K562 (cell line): Measurements from ENCODE around the gene CCDC158. TPM values are rescaled to one million over a fixed set of nuclear protein-coding genes. Genes with fewer than 3 reads are reported as not detected.

Experiments
- CAMTA2 ChIP-seq: fragments of 250-450 bp; sonication (Bioruptor Pico); conservative IDR thresholded peaks from 2 replicates; pipeline ENCODE4 v1.5.1; 2022
- E2F1 ChIP-seq: sonication (generic); formaldehyde crosslinking; IDR thresholded peaks from 2 replicates; pipeline ENCODE4 v1.8.1; 2023; ENCODE audit warnings: mild to moderate bottlenecking, missing genetic modification reagents, moderate library complexity
- HSF4 ChIP-seq: fragments of 250-450 bp; sonication (Bioruptor Pico); IDR thresholded peaks from 2 replicates; pipeline ENCODE4 v2.1.2; 2022; ENCODE audit warnings: mild to moderate bottlenecking, moderate library complexity, borderline replicate concordance
- KDM5B ChIP-seq: fragments of 200-600 bp; sonication (generic); IDR thresholded peaks from 2 replicates; pipeline ENCODE4 v1.6.1; 2012; ENCODE audit warnings: low read depth, mild to moderate bottlenecking, moderate library complexity, low read length, control low read depth, inconsistent platforms; ENCODE audit not compliant: insufficient replicate concordance
- MEF2D ChIP-seq: conservative IDR thresholded peaks from 2 replicates; pipeline ENCODE4 v1.6.1; 2016; ENCODE audit warnings: low read depth, missing genetic modification characterization, missing compliant biosample characterization
- MGA ChIP-seq: fragments of 450-650 bp; IDR thresholded peaks from 2 replicates; pipeline ENCODE4 v1.6.1; 2016; ENCODE audit warnings: mild to moderate bottlenecking, moderate library complexity
- NUFIP1 ChIP-seq: fragments of 450-650 bp; IDR thresholded peaks from 2 replicates; pipeline ENCODE4 v1.6.1; 2018; ENCODE audit not compliant: partially characterized antibody
- POLR2AphosphoS2 ChIP-seq: IDR thresholded peaks from 2 replicates; pipeline ENCODE4 v1.6.1; 2012; ENCODE audit warnings: low read length, improper control_type of control experiment
- ZBTB49 ChIP-seq: sonication (generic); formaldehyde crosslinking; IDR thresholded peaks from 2 replicates; pipeline ENCODE4 v1.8.0; 2022; ENCODE audit warnings: missing genetic modification reagents, mild to moderate bottlenecking, borderline replicate concordance
- ZNF175 ChIP-seq: fragments of 200-800 bp; sonication (Bioruptor generic); IDR thresholded peaks from 2 replicates; pipeline ENCODE4 v1.6.1; 2016; ENCODE audit warnings: low read depth, mild to moderate bottlenecking, missing genetic modification characterization, missing compliant biosample characterization
- ZNF24 ChIP-seq: fragments of 450-650 bp; IDR thresholded peaks from 2 replicates; pipeline ENCODE4 v1.6.1; 2016
- ZNF408 ChIP-seq: fragments of 250-450 bp; sonication (Bioruptor Pico); IDR thresholded peaks from 2 replicates; pipeline ENCODE4 v1.4.0; 2020; ENCODE audit warnings: low read depth, mild to moderate bottlenecking, moderate library complexity
- ZSCAN29 ChIP-seq: fragments of 450-650 bp; IDR thresholded peaks from 2 replicates; pipeline ENCODE4 v1.6.1; 2017
- polyA plus RNA-seq, 8 experiments: library from polyadenylated mRNA; depleted of rRNA in 4 of 8; stranded (reverse) in 5 of 8; unstranded in 3 of 8; fragments of >200 nt; fragmentation: Nextera tagmentation in 2 of 8; fragmentation: Illumina TruSeq in 1 of 8; extraction: Ambion mirVana in 2 of 8; extraction: Trizol in 1 of 8; gene quantifications; 2 replicates each; pipeline versions ENCODE4 v1.2.1 to v1.2.3, GENCODE V29; 2011 to 2014; ENCODE audit warnings: inconsistent platforms in 1 of 8, missing spikeins in 1 of 8
- total RNA-seq, 7 experiments: library from RNA; depleted of rRNA in 6 of 7; stranded (reverse); fragments of >200 nt in 6 of 7; fragmentation: Illumina TruSeq in 2 of 7; extraction: Trizol in 2 of 7; gene quantifications; 2 replicates each; pipeline versions ENCODE4 v1.2.1 to v1.2.3, GENCODE V29; 2011 to 2021; ENCODE audit warnings: low replicate concordance in 1 of 7

CCDC158 gene
- total and polyA plus RNA-seq, 9 of the 15 experiments (the other 6 are each of a cell fraction or from before 2014, with no cell fraction given), result not detected

- no peak for TF ChIP-seq ZBTB49 (CRISPR knock-in tag)
- TF ChIP-seq ZNF175 (CRISPR knock-in tag), result no peak
- no peak for TF ChIP-seq CAMTA2 (CRISPR knock-in tag)
- TF ChIP-seq KDM5B, result no peak
- no peak for TF ChIP-seq E2F1 (CRISPR knock-in tag)
- TF ChIP-seq POLR2AphosphoS2, result no peak
- TF ChIP-seq NUFIP1, result no peak
- TF ChIP-seq MEF2D, result peak; percentile 88
- TF ChIP-seq HSF4 (CRISPR knock-in tag), result no peak
- no peak for TF ChIP-seq ZNF408 (CRISPR knock-in tag)
- no peak; the same call in 1 of the 2 replicates for TF ChIP-seq MGA
- TF ChIP-seq ZNF24, result no peak
- no peak for TF ChIP-seq ZSCAN29
Measured at GRCh38 chr4:76301068-76301774, 119.7 kb downstream of the CCDC158 start (continued).
